GM19025 (cell line): ENCODE results near the gene ARMH3.

ENCODE experiments used
- ATAC-seq: cut with Tn5 transposase; IDR thresholded peaks from one replicate; pipeline ENCODE4 v1.9.1; 2021; ENCODE audit warnings: mild to moderate bottlenecking, low read depth, moderate library complexity; ENCODE audit not compliant: unreplicated experiment

ARMH3 gene

DNA sequence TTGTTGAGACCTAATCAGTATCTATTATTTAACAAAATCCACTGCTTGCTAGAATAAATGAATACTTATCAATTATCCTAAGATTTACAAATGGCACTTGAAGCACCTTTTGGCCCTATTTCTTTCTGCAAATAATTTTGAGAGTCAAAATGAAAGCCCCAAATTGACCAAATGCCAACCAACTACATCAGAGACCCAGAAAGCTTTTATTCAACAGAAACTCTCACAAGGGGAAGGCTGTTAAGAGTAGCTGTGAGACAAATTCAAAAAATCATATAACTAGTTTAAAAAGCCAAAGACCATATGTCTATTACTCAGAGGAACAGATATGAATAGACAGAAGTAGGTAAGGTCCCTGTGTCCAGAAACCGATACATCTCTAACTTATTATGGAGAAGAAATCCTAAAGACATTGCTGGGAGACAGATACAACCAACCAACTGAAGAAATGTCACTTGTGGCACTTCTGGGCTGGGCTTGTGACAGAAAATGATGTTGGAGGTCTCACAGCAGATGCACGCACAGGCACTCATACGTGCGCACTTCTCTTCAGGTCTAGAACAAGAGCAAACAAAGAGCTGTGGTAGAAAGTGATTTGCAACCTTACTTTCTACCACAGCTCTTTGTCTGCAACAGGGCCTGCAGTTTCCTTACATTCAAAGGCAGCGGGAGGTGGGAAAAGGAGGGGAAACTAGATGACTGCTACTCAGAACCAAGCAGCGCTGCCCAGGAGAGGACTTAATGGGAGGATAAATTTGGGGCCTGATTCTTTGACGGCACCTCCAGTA is 153.7 kb downstream of the ARMH3 start:
- no peak for ATAC-seq

DNA sequence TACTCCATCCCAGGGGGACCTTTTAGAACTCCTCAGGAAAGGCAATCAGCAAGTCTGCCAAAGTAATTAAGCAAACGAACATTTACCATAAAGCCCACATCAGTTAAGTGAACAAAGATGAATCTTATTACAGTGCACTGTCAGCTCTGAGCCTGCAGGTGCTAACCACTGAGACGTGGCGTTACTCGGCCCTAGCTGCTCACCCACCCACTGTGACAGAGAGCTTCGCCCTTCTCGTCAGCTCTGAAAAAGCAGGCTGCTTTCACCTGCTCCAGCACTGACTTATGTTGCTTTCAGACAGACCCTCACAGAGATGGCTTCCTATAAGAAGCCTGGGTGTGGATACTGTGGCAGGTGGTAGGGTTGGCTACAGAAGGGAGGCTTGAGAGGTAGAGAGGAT is 154.6 kb downstream of the ARMH3 start:
- peak; percentile 41 for ATAC-seq

- no peak for ATAC-seq
These were observed 158.3 kb downstream of the ARMH3 start for GRCh38 chr10:101897633-101898032.

- no peak for ATAC-seq
These were observed 159.6 kb downstream of the ARMH3 start for GRCh38 chr10:101896225-101896877.

GRCh38 chr10:101895781-101896180 is 160.2 kb downstream of the ARMH3 start:
- no peak for ATAC-seq

DNA sequence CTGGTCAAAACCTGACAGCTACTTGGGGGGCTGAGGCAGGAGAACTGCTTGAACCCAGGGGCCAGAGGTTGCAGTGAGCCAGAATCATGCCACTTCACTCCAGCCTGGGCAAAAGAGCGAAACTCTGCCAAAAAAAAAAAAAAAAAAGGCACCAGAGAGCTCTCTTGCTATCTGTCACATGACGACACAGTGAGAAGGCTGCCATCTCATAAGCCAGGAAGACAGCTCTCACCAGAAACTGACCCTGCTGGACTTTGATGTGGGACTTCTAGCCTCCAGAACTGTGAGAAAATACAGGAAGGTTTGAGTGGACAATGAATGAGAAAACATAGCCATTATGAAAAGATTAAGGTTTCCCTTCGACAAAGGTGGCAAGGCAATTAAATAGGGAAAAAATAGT is 161.2 kb downstream of the ARMH3 start:
- ATAC-seq, result no peak

DNA sequence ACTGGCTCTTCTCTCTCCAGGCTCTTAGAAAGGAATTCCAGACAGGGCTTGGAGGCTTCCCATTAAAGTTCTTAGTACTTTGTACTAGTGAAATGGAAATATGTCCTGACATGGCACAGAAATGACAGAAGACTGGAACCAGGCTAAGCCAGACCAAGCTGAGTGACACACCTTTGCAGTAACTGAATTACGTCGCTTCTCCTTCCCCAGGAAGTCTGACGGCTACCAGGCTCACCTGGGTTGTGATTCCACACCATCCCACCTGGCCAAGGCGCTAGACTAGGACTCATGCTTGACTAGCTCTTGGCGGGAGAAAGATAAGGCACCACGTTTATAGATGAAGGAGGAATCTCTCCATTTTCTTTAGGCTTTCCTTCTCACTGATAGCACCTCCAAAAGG is 161.7 kb downstream of the ARMH3 start:
- ATAC-seq, result no peak

- no peak for ATAC-seq
These were observed 162.4 kb downstream of the ARMH3 start for GRCh38 chr10:101893510-101894120.

DNA sequence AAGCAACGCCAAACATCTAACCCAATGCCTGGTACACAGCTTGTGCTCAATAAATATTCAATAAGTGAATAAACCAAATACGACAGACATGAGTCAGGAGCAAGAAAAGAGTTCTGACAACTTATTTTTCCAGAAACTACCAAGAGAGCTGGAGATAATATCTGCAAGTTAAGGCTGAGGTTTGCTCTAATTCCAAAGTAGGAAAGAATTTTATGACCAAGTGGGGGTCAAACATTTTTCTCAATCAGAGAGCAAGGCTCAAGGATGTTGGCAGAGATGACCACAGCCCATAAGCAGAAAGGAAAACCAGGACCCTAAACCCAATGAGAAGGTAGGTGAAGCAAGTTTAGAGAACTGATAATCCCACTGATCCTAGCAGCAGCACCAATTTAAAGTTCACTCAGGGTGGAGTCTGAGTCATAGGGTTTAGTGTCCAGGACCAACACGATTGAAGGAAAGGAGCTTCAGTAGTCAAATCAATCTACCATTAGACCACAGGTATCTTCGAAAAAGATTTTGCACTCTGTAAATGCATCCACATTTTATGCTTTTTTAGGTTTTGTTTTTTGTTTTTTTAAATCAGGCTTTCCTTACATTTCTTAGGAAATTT is 163.1 kb downstream of the ARMH3 start:
- no peak for ATAC-seq

GRCh38 chr10:101889256-101890210 is 166.4 kb downstream of the ARMH3 start:
- no peak for ATAC-seq

DNA sequence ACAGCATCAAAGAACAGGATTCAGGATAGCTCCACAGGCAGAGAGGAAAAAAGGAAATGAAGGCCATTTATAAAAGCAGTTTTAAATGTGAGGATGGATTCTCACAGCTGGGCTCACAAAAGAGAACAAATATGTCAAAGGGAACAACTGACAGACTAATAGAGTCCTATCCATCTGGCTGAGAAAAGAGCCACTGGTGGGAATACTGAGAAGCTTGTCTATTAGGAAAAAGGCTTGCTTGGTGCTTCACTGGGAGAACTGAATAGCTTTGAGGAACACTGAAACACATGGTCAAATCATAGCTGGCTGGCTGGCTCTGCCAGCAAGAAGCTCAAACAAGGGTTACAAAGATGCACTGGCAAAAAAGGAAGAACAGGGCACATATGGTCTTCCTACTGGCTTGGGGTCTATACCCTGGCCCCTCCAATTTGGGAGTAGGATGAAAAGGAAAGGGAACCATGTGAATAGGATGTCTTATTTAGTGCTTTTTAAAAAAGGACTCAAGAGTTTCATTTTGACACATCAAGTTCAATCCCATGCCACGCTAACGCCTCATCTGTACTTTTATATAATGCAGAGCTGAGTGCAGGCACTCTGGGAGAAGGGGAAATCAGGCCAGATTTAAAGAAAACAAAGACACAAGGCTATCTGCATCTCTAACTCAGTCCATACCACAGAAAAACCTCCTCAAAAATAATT is 167.6 kb downstream of the ARMH3 start:
- no peak for ATAC-seq

DNA sequence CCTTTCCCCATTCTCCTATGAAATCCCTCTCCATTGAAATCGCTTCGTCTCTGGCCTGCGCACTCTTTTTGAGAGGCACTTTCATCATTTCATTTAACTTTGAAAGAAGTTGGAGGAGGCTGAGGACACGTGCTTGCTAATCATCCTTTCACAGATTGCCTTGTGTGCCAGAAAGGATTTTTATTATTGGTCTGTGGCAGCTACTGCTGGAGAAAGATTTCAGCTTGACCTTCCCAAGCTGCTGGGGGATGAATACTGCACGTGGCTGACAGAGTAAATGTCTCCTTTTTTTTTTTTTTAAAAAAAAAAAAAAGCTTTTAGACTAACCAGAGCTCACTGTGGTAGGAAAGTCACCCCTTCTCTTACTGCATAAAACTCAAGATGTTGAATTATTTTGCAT is 168.2 kb downstream of the ARMH3 start:
- no peak for ATAC-seq

DNA sequence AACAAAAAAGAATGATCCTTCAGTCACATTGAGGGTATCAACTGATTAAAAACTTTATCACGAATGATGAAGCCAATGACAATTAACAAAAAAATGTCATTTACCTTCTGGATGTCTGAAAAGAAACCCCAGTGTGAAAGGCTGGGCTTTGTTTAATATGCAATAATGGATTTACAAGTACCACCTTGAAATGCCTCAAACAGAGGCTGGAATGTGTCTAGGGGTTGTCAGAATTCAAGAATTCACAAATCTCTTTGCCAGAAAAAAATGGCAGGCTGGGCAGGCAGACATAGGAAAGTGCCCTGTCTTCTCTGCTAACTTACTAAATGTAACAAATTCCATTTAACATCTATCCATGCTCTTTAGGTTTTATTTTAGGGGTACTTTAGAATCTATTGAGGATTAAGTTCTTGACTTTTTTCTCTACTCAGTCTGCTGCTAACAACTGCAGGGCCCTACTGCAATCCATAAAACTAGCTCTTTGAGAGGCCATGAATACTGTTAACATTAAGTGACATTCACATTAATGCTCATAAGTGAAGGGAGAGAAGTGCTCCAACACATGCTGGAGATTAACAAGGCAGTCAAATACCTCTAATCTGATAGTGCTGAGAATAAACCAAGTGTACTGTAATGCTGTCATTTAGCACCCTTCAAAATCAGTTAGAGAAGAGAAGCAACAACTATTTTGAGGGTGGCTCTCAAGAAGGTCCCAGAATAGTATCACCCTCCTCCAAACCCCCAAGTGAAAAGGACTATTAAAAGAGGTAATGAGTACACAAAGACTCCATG is 169.3 kb downstream of the ARMH3 start:
- no peak for ATAC-seq

DNA sequence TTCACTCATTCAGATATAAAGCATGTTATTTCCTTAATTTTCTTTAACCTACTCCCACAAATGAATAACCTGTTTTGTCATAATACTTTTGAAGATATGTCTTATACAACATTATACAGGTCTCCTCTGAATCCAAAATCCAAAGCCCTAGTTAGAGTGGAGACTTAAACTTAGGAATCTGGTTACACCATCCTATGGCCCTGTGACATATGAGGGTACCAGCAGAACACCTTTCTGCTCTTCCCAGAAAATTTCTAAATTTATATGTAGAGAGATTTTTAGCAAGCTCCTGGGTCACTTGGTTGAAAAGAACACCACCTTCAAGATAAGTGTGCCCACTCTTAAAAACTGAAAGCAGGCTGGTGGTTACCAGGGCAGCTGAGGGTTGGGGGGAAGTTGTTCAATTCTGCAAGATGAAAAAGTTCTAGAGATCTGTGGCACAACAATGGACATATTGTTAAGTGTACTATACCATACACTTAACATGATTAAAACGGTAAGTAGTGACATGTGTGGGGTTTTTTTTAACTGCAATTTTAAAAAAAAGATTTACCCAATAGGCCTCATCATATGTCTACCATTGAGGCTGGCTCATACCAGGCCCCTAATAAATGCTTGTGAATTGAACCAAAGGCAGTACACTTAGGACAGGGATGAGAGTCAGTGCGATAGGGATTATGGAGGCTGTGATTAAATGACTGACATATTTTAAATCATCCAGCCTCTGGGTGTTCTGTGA is 174.8 kb downstream of the ARMH3 start:
- ATAC-seq, result no peak

- no peak for ATAC-seq
These were observed 175.8 kb downstream of the ARMH3 start for GRCh38 chr10:101880232-101880573.

DNA sequence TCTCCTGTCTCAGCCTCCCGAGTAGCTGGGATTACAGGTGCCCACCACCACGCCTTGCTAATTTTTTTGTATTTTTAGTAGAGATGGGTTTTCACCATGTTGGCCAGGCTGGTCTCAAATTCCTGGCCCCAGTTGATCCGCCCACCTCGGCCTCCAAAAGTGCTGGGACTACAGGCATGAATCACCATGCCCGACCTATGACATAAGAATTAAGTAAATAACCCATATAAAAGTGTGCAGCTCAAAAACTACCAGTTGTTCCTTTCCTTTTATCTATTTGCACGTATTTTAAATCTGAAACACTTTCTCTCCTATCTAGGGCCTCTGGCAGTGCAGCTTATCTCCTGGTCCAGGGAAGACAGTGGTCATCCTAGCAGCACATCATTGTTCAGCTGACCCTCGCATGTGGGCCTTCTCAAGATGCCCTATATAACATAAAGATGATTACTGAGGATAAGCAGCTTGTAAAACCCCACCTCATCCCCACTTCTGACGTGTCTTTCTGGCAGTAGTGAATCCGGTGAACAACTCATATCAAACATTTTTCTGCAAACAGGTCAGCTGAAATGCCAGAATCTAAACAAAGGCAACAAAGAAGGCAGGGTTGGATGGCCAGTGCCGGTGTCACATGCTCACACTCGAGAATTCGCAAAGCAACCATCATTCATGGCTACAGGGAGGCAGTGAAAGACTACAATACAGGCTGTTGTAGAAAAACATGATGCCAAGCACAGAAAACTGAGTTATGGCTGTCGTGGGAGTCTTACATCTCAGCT is 176.3 kb downstream of the ARMH3 start:
- no peak for ATAC-seq

DNA sequence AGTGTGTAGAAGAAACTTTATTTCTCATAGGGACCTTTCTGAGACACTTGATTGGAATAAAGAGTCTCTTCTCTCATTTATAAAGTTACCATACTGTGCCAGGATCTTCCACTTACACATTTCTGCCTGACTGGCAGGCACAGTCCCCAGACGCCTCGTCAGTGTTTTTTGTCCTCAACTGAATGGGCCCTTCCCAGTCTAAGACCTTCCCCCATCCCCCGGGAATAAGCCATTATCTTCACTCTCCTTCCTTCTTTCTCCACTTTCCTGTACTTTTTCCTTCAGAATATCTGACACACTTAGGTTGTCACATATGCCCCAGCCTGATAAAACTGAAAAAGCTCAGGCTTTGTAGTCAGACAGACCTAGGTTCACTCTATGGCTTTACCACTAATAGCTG is 177.1 kb downstream of the ARMH3 start:
- ATAC-seq, result no peak
